Endometrial microvascular endothelial cells (primary cell): ENCODE results near the gene C17orf114.
"Not testable (repeated sequence)": the region's sequence is repeated elsewhere in the genome, so short reads cannot be mapped to it uniquely, and the experiment has no call there.

Source experiments
- in situ Hi-C: cut with HindIII; loops from 2 replicates; pipeline ENCODE4 v1.10.0; 2017; ENCODE audit warnings: low sequenced_read_pairs, low pct_unique_long_range_greater_than_20kb; ENCODE audit errors: inconsistent ontology term

C17orf114 gene

DNA sequence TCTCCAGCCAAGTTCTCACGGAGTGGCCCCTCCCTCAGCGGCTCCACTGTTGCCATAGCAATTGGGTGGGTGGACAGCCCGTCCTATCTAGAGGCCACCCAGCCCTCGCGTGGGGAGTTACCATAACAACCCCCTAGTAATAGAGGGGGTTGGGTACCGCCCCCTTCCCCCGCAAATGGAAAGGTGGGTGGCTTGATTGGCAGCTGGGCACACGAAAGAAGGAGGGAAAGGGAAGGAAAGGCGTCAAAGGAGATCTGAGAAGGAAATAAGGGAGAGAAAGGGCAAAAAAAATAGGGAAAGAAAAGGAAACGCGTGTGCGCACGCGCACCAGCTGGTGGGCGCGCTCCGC is 30.7 kb upstream of the C17orf114 start:
- in situ Hi-C loops = not testable (repeated sequence)

DNA sequence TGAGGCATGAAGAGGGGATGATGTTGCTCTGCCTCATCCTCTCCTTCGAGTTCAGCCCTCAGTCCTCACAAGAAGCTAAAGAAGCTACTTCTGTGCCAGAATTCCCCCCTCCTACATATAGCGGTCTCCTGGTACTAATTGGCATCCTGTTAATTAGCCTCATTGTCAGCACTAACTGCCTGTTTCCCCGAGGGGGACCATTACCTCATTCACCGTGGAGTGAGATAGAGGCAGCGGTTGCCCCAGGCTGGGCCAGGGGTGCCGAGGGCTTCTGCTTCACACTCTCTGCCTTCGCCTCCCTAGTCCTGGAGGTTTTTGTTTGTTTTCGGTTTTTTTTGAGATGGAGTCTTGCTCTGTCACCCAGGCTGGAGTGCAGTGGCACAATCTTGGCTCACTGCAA is 25.3 kb upstream of the C17orf114 start:
- in situ Hi-C loops = no loop called here

DNA sequence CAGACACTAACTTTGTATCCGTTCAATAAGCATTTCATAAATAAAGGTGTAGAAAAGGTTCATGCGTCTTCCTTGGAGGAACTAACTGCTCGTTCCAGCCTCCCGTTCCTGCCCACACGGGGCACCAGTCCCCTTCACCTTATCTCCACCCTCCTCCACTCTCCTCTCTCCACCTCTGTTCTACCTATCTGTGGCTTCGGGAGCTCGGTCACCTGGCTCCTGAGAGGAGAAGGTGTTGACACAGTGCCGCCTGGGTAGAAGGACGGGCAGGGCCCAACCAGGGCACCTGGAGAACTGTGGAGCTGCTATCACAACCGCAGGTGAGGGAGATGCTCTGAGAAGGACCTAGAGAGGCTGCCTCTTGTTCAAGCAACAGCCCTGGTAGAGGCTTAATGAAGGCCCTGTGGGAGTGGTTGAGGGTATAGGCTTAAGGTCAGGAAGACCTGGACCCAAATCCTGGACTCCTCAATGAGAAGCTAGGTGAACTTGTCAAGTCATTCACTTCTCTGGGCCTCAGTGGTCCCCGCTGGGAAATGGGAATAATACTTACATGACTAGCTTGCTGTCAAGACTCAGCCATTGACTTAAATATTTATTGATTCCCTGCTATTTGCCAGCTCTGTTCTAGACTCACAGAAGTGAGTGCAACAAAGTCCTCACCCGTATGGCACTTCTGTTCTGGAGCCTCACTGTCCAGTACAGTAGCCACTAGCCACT is 21.4 kb upstream of the C17orf114 start:
- in situ Hi-C loops = no loop called here

DNA sequence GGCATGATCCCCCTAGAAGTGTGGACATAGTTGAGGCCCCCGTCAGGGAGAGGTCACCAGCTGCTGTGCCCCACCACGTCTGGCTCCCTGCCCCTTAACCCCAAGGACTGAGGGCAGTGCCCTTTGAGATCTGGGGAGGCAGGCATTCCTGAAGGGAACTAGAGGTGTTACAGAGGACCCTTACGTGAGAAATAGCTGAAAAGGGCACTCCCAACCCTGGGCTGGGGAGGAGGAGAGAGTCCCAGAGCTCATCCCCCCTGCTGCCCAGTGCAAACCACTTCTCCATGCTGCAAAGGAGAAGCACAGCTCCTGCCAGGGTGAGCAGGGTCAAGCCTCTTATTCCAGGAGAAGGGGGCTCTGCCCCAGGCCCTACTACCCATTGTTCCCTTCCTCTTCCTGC is 20.7 kb upstream of the C17orf114 start:
- in situ Hi-C loops = no loop called here

DNA sequence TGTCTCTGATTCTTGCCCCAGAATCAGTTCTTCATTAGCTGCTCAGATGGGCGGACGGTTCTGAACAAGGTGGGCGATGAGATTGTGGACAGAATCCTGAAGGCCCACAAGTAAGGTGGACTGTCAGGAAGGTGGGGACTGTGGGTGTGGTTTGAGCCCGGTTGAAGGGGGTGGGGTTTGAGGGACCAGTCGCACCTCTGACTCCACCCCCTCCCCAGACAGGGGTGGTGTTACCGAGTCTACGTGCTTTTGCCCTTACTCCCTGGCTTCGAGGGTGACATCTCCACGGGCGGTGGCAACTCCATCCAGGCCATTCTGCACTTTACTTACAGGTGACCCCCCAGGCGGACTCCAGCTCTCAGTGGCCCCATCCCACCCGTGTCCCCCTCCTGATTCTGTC is 16.1 kb upstream of the C17orf114 start:
- in situ Hi-C loops = no loop called here

DNA sequence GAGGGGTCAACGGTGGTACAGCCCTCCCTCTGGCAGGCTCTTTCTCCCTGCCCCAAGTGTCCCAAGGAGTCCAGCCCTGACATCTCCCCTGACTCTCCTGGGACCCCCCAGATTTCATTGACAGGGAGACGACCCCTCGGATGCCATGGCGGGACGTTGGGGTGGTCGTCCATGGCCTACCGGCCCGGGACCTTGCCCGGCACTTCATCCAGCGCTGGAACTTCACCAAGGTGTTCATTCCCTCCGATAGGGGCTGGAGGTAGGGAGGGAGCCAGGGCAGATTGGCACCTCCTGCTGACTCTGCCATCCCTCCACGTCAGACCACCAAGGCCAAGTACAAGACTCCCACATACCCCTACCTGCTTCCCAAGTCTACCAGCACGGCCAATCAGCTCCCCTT is 14.7 kb upstream of the C17orf114 start:
- in situ Hi-C loops = no loop called here

DNA sequence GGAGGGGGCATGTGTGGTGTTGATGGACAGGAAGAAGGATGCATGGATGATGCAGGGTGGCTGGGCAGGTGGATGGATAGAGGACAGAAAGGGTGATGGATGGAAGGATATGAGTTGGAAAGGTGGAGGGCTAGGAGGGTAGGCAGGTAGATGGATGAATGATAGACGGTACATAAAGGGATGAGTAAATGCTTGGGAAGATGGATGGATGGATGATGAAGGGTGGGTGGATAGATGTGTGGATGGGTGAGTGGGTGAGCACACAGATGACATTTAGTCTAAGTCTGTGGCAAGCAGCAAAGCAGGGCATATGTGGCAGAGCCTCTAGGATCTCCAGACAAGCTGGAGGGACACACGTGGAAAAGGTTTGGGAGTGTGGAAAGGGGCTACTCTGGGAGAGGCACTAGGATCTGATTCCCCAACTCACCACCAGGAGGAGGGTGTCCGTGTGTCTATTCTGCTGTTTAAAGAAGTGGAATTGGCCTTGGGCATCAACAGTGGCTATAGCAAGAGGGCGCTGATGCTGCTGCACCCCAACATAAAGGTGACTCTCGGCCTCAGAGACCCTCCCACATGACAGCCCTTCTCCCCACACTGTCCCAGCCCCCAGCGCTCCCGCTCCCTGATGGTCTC is 13.0 kb upstream of the C17orf114 start:
- in situ Hi-C loops = no loop called here

DNA sequence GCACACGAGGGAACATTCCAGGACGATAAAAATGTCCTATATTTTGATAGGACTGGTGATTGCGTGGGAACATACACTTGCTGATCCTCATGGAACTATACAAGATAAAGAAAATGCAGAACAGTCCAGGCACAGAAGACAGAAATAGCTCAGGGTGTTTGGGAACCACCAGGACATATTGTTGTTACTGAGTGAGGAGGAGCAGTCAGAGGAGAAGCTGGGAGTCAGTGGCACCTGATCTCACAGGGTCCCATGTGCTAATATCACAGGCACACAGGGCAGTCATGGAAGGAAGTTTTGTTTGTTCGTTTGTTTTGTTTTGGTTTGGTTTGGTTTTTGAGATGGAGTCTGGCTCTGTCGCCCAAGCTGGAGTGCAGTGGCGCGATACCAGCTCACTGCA is 10.6 kb upstream of the C17orf114 start:
- in situ Hi-C loops = no loop called here

DNA sequence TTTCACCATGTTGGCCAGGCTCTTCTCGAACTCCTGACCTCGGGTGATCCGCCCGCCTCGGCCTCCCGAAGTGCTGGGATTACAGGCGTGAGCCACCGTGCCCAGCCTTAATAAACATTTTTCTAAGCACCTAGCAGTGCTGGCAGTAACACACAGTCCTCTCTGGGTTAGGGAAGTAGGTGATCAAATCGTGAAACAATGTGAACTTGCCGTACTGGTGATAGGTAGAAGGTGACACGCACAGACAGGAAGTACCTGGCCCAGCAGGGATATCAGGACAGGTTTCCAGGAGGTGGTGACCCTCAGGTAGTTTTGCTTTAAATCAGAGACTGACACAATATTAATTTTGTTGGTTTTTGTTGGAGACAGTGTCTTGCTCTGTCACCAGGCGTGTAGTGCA is 9.3 kb upstream of the C17orf114 start:
- in situ Hi-C loops = no loop called here

DNA sequence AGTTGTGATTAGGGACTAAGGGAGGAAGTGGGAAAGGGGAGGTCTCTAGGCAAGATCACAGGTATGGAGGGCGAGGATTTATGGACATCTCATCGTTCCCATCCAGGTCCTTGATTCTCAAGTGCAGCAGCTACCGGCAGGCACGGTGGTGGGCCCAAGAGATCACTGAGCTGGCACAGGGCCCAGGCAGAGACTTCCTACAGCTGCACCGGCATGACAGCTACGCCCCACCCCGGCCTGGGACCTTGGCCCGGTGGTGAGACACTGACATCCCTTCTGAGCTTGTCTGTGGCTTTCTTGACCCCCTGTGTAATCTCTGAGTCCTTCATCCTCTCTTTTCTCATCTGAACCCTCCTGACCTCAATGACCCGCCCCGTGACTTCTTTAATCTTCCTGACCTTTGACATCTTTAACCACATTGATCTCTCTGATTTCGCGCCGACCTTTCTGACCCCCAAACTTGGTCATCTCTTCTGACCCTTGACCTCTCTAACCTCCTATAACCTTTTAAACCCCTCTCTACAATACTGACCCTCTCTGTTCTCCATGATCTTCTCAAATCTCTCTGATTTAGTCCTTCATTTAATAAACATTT is 8.7 kb upstream of the C17orf114 start:
- in situ Hi-C loops = no loop called here

DNA sequence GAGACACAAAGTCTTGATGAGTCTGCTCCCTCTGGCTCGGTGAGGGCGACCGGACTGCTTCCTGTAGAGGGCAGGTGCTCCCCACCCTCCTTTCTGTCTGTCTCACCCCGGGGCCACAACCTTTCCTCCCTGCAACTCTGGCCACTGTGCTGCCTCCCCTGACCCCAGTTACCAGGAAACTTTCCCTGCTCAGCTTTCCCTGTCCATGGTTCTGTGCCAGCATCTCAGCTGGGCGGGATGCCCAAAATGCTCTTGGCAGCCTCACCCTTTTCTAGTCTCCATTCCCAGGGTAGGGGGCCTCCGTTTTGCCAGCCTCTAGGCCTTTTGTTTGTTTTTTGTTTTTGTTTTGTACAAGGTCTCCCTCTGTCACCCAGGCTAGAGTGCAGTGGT is 6.2 kb upstream of the C17orf114 start:
- in situ Hi-C loops = no loop called here

DNA sequence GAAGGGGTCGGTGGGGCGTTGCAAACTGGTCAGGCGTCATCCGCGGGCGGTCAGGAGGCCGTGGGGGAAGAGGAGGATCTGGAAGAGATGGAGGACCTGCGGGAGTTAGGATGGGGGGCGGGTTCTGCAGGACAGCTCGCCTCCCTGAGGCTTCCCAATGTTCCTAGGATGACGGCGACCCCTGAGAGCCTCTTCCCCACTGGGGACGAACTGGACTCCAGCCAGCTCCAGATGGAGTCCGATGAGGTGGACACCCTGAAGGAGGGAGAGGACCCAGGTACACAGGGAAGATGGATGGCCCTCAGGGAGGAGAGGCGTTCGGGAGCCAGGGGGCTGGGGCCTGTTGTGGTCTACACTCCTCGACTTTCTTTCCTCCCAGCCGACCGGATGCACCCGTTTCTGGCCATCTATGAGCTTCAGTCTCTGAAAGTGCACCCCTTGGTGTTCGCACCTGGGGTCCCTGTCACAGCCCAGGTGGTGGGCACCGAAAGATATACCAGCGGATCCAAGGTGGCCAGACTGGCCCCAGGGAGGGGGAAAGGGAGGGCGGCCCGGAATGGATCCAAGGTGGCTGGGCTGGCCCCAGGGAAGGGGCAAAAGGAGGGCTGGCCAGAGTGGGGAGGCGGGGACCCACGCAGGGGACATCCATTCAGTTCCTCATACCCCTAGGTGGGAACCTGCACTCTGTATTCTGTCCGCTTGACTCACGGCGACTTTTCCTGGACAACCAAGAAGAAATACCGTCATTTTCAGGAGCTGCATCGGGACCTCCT is 5.7 kb upstream of the C17orf114 start:
- in situ Hi-C loops = no loop called here

DNA sequence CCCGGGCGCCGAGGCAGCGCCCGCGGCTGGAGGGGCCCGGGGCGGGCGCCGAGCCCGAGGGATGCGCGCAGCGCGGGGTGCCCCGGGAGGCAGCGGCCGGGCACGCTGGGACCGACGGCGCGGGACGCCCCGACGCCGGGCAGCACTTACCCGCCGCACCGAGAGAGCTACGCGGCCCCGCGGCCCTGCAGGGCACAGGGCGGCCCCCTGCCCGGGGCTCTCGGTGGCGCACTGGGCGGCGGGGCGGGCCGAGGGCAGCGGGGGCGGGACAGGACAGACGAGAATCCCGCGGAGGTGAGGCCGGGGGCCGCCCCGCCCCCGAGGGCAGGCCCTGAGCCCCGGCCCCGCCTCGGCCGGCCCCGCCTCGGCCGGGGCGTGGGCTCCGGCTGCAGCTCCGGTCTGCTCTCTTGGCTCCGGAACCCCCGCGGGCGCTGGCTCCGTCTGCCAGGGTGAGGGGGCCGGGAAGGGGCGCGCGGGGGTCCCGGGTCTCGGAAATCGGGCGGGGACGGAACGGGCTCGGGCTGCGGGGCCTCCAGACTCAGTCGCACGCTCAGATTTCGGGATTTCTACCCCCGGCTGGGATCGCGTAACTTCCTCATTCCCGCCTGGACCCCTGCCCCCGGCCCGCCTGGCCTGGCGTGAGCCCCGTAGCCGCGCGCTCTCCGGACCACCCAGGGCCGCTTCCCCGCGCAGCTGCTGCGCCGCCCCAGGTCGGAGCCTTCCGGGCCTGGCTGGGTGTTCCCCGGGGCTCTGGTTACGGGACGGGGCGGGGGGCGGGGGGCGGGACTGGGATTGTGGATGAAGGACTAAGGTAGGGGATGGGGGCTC is 4.9 kb upstream of the C17orf114 start, which contains the start of gene PLD2:
PLD2 (plus strand) TSS at position 376 of the 828 bp plus-strand sequence. CDS start 621 bp downstream, outside the sequence.
- in situ Hi-C loops = no loop called here

DNA sequence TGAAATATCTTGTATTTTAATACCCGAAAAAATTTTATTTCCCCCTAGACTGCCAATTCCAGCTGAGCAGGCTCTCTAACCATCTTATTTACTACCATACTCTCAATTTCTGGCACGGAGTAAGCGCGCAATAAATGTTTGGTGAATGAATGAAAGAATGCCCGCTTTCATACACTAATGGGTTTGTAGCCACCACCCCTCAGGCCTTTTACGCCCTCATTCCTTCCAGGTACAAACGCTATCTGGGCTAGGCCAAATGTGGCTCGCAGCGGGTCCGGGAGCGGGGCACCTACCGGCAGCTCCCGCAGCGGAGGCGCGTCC is 4.3 kb upstream of the C17orf114 start:
- in situ Hi-C loops = no loop called here

DNA sequence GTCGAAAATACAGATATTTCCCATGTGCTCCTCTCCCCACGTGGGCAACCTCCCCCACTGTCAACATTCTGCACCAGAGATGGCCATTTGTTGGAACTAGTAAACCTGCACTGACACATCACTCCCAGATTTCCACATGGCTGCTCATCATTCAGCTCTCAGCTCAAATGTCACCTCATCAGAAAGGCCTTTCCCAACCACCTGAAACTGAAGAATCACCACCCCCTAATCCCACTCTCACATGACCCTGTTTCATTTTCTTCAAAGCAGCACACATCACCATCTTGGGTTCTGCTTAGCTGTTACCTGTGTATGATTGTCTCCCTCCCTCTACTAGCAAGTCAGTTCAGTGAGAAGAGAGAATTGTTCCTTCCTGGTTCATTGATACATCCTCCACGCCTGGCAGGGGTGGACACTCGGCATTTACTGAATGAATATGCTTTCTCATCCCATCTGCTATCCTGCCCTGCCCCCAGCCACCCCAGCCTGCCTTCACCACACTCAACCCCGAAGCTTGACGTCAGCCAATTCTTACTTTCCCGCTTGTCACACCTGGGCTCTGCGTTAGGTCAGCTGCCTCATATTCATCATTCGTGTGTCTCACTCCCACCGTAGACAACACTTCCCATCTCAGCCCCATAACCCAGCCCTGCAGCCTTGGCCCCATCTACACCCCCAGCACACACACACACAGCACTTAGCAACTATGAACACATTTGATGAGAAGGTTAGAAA is 1.5 kb downstream of the C17orf114 start:
- in situ Hi-C loops = no loop called here

DNA sequence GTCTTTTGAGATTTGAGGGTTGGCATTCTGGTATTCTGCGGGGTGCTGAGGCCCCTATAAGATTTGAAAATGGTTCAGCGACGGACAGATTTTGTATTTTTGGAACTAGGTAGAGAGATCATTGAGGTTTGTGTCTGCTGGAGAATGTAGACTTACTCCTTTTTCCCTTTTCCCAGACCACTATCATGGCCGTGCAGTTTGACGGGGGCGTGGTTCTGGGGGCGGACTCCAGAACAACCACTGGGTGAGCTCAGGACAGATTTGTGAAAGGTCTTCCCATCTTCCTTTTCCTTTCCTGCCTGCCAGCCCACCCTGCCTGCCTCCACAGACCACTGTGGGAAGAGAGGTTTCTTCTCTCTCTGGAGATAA is 5.6 kb downstream of the C17orf114 start:
- in situ Hi-C loops = no loop called here

DNA sequence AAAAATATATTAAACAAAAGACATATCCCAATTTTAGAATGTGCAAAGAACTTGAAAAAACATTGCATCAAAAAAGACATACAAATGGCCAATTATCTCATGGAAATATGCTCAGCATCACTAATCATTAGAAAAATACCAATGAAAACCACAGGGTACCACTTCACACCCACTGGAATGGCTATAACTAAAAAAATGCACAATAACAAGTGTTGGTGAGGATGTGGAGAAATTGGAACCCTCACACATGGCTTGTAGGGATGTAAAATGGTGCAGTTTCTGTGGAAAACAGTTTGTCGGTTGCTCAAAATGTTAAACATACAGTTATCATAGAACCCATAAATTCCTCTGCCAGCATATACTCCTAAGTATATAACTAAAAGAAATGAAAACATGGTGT is 7.0 kb downstream of the C17orf114 start:
- in situ Hi-C loops = no loop called here

DNA sequence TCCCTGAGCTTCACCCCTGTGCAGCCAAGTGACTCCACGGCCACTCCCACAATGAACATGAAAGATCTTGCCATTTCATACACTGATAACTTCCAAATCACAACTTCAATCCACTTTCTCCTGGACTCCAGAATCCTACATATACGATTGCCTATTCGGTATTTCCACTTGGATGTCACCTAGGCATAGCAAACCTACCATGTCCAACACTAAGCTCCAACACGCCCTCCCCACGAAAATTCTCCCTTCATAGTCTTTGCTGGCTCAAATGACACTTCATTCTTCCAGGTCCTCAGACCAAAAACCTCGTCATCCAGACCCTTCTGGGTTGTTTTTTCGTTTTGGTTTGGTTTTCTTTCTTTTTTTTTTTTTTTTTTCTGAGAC is 11.4 kb downstream of the C17orf114 start:
- in situ Hi-C loops = no loop called here
